Mammary epithelial cell (primary cell): Measurements from ENCODE around the gene ABHD17C.

Experiments used
- EZH2 ChIP-seq: IDR thresholded peaks from 2 replicates; pipeline ENCODE4 v1.6.1; 2012; ENCODE audit warnings: low read length, inconsistent platforms, borderline replicate concordance
- TF ChIP-seq, protein P1 (sequence below), 2 donors: IDR thresholded peaks in 1 of 2; conservative IDR thresholded peaks in 1 of 2; 2 replicates each; pipeline ENCODE4 v1.5.1; 2011 to 2012; ENCODE audit warnings: inconsistent platforms in 2 of 2, low read length in 2 of 2, mild to moderate bottlenecking in 2 of 2, control low read depth in 1 of 2, low read depth in 1 of 2; ENCODE audit not compliant: insufficient read depth in 1 of 2; ENCODE audit errors: extremely low read depth in 1 of 2

DNA sequence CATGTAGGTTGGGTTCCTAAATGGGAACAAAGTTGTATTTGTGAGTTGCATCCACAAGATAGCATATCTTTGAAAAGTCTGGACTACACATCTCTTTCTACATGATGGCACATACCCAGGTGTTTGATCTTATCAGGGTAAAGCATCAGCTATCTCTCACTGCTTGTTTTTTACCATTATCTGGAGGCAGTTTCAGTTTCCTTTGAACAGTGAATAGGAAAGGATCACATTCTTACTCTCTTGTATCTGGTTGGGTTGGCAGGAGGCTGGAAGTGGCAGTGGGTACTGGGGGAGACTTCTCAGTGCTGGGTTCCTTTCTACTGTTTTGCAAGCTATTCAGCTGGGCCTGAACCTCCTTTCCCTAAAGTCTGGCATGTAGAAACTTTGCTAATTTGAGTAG lies 88.2 kb downstream of the ABHD17C start:
- TF ChIP-seq, protein P1, sequence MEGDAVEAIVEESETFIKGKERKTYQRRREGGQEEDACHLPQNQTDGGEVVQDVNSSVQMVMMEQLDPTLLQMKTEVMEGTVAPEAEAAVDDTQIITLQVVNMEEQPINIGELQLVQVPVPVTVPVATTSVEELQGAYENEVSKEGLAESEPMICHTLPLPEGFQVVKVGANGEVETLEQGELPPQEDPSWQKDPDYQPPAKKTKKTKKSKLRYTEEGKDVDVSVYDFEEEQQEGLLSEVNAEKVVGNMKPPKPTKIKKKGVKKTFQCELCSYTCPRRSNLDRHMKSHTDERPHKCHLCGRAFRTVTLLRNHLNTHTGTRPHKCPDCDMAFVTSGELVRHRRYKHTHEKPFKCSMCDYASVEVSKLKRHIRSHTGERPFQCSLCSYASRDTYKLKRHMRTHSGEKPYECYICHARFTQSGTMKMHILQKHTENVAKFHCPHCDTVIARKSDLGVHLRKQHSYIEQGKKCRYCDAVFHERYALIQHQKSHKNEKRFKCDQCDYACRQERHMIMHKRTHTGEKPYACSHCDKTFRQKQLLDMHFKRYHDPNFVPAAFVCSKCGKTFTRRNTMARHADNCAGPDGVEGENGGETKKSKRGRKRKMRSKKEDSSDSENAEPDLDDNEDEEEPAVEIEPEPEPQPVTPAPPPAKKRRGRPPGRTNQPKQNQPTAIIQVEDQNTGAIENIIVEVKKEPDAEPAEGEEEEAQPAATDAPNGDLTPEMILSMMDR (conservative IDR thresholded peaks at IDR 0.05 in 1 of 2, IDR thresholded peaks at IDR 0.05 in 1 of 2; ENCODE audit: extremely low read depth in 1 of 2, insufficient read depth in 1 of 2, low read depth in 1 of 2, low read length in 2 of 2): no peak
- TF ChIP-seq EZH2: no peak
